Mesothelial cell of epicardium (in vitro differentiated cells): ENCODE results near the gene ZNF581. TPM values are rescaled to one million over a fixed set of nuclear protein-coding genes. Genes with fewer than 3 reads are reported as not detected.

ENCODE experiments used
- DNase-seq, 2 experiments: peaks; one replicate each; pipeline ENCODE4 v3.0.0; 2021; ENCODE audit warnings: low spot score in 2 of 2; ENCODE audit not compliant: unreplicated experiment in 2 of 2
- H3K27ac Mint-ChIP-seq: 2 replicates; pipeline ENCODE4 v1.8.0; 2021; ENCODE audit warnings: mixed read lengths
- H3K27me3 Mint-ChIP-seq: 2 replicates; pipeline ENCODE4 v1.8.0; 2021; ENCODE audit warnings: low read depth, mixed read lengths
- H3K36me3 Mint-ChIP-seq: 2 replicates; pipeline ENCODE4 v1.8.0; 2021; ENCODE audit warnings: mixed read lengths
- H3K4me1 Mint-ChIP-seq: 2 replicates; pipeline ENCODE4 v1.8.0; 2021; ENCODE audit warnings: mixed read lengths
- H3K4me3 Mint-ChIP-seq: 2 replicates; pipeline ENCODE4 v1.8.0; 2021; ENCODE audit warnings: mild to moderate bottlenecking, moderate library complexity, mixed read lengths
- H3K9me3 Mint-ChIP-seq: 2 replicates; pipeline ENCODE4 v1.8.0; 2021; ENCODE audit warnings: mixed read lengths
- CTCF ChIP-seq: fragments of 200-600 bp; sonication (generic); IDR thresholded peaks from one replicate; pipeline ENCODE4 v1.5.0; 2021; ENCODE audit warnings: antibody characterized with exemption; ENCODE audit not compliant: unreplicated experiment
- total RNA-seq: library from RNA; stranded (reverse); gene quantifications from 3 replicates; pipeline ENCODE4 v1.2.1, GENCODE V29; 2021

ZNF581 gene
- total RNA-seq, 1 donor from 2014 or later, result 42.6 TPM

- peak overlapping the region; percentile 55 for H3K4me3 Mint-ChIP-seq
- no peak for DNase-seq
- H3K9me3 Mint-ChIP-seq, result no peaks in the 10 kb centered on the region
- H3K27ac Mint-ChIP-seq, result peak overlapping the region; percentile 56
- no peaks in the 10 kb centered on the region for H3K27me3 Mint-ChIP-seq
- peaks cover 52% of the 10 kb centered on the region for H3K4me1 Mint-ChIP-seq
- H3K36me3 Mint-ChIP-seq, result peaks cover 5% of the 10 kb centered on the region
- TF ChIP-seq CTCF, result no peak
Measured at GRCh38 chr19:55645512-55645881, 2.0 kb downstream of the ZNF581 start.

DNA sequence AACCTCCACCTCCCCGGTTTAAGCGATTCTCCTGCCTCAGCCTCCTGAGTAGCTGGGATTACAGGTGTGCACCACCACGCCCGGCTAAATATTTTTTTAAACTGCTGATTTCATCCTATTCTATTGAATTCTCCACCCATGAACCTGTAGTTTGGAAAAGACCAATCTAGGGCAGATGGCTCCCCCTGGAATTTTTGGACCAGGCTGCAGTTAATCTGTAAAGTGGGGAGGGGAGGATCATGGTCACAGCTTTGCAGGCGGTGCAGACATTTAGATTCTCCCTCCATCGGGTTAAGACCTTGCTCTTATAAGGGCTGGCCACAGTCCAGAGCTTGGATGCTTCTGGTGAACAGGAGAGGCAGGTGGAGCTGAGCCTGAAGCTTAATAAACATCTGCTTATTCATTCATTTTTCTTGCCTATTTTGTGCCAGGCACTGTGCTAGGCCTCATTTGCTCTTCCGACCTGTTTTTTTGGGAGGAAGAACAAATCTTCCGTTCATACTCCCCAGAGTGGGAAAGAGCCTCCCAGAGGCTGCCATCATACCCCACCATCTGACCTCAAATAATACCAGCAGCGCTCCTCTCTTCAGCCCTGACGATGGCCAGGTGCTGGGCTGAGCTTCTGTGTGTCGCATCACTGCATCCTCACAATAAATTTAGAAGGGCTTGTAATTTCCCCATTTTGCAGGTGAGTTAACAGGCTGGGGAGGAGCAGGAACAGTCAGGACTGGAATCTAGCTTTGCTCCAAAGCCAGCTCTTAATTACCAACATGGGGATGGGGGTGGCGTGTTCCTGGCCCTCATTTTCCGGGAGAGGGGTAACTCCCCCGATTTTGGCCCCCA, 3.7 kb downstream of the ZNF581 start:
- no peak for DNase-seq
- peaks cover 46% of the 10 kb centered on the region for H3K4me1 Mint-ChIP-seq
- no peaks in the 10 kb centered on the region for H3K9me3 Mint-ChIP-seq
- H3K4me3 Mint-ChIP-seq, result peak overlapping the region; percentile 88
- no peak for TF ChIP-seq CTCF
- H3K27ac Mint-ChIP-seq, result peak overlapping the region; percentile 95
- peaks cover 6% of the 10 kb centered on the region for H3K36me3 Mint-ChIP-seq
- no peaks in the 10 kb centered on the region for H3K27me3 Mint-ChIP-seq

- peaks cover 43% of the 10 kb centered on the region for H3K4me1 Mint-ChIP-seq
- no peaks in the 10 kb centered on the region for H3K27me3 Mint-ChIP-seq
- H3K9me3 Mint-ChIP-seq, result no peaks in the 10 kb centered on the region
- H3K27ac Mint-ChIP-seq, result peak within 1 kb of the TSS; percentile 95
- H3K36me3 Mint-ChIP-seq, result peaks cover 9% of the 10 kb centered on the region
- no peak for TF ChIP-seq CTCF
- peak within 1 kb of the TSS; percentile 88 for H3K4me3 Mint-ChIP-seq
- peak; percentile 56 to 82 for DNase-seq
Measured at GRCh38 chr19:55647732-55648584, 4.5 kb downstream of the ZNF581 start, which contains the start of gene CCDC106. TSS of gene CCDC106 (plus strand) at chr19:55648212. CDS start at chr19:55649047, 835 bp downstream.

DNA sequence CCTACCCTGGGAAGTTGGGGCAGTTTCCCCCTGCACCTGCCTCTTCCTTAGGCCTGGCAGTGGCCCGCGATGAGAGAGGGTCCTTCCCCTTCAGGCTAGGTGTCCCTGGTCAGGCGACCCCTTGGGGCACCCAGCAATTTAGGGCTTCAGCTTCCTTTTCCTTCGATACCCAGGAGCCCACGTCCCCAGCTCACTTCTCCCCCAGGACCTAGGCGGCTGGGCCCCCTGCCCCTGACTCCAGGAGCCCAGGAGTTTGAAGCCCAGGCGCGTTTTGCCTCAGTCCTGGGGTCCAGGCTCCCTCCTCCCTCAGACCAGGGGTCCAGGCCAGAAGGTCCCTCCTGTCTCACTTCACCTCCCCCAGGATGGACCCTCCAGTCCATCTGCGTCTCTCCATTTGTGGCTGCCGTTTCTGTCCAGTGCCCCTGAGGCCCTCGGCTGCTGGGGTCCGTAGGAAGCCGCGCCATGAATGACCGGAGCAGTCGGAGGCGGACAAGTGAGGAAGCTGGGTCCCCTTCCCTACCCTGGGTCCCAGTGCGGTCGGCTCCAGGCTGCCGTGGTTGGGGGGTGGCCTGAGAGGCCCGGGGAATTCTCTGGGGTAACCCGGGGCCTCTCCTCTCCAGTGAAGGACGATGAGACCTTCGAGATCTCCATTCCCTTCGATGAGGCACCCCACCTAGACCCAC, 5.3 kb downstream of the ZNF581 start:
- no peaks in the 10 kb centered on the region for H3K27me3 Mint-ChIP-seq
- no peaks in the 10 kb centered on the region for H3K9me3 Mint-ChIP-seq
- no peak for TF ChIP-seq CTCF
- peaks cover 9% of the 10 kb centered on the region for H3K36me3 Mint-ChIP-seq
- no peak for DNase-seq
- H3K4me3 Mint-ChIP-seq, result peak overlapping the region; percentile 78
- peak overlapping the region; percentile 61 for H3K27ac Mint-ChIP-seq
- H3K4me1 Mint-ChIP-seq, result peaks cover 38% of the 10 kb centered on the region

DNA sequence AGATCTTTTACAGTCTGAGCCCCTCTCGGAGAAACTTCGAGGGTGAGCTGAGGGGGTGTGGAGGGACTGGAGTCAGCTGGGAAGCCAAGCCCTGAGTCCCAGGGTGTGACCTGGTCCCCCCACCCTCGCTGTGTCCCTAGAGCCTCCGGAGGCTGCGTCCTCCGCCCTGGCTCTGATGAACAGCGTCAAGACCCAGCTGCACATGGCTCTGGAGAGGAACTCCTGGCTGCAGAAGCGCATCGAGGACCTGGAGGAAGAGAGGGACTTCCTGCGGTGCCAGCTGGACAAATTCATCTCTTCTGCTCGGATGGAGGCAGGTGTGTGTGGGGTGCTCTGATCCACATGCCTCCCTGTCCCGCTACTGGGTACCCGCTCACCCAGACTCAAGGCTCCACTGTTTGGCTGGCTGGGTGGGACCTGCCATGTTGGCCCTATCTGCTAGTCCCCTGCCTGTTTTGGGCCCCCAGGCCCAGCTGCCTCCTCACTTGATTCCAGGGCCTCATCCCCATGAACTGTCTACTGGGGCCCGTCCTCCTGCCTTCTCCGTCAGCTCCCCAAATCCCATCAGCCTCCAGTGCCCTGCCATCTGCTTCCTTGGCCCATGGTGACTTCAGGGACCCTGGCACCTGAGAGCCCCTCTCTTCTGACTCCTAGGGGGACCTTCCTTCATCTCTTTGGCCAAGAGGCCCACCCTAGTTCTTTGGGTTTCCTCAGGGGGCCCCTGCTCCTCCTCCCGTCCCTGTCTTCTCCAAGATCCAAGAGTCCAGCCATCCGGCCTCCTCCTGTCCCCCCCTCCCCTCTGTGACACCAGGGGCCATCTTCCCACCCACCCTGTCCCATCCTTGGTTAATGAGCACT, 6.0 kb downstream of the ZNF581 start:
- Mint-ChIP-seq H3K4me1 (peaks cover 32% of the 10 kb centered on the region), H3K27me3 (no peaks in the 10 kb centered on the region), H3K36me3 (peaks cover 9% of the 10 kb centered on the region), H3K9me3 (no peaks in the 10 kb centered on the region), H3K4me3 (peak overlapping the region; percentile 78), H3K27ac (peak overlapping the region; percentile 43)
- no peak for TF ChIP-seq CTCF
- DNase-seq, result no peak
